ENCODE data around the gene DEPDC1B. TPM values are rescaled to one million over a fixed set of nuclear protein-coding genes. Genes with fewer than 3 reads are reported as not detected.
"Not testable (repeated sequence)": the region's sequence is repeated elsewhere in the genome, so short reads cannot be mapped to it uniquely, and the experiment has no call there.

The DEPDC1B gene
- total RNA-seq, 2 donors from 2014 or later: 5.3 to 7.0 TPM

- DNase-seq (no peak), ATAC-seq (no peak)
- intact Hi-C loops (cut with DNase I, micrococcal nuclease): no loop called here
Measured at GRCh38 chr5:60611099-60611740, 88.7 kb downstream of the DEPDC1B start.

GRCh38 chr5:60604771-60605170 lies 95.2 kb downstream of the DEPDC1B start:
- ATAC-seq: no peak
- intact Hi-C loops (cut with DNase I, micrococcal nuclease): no loop called here
- DNase-seq: no peak

DNA sequence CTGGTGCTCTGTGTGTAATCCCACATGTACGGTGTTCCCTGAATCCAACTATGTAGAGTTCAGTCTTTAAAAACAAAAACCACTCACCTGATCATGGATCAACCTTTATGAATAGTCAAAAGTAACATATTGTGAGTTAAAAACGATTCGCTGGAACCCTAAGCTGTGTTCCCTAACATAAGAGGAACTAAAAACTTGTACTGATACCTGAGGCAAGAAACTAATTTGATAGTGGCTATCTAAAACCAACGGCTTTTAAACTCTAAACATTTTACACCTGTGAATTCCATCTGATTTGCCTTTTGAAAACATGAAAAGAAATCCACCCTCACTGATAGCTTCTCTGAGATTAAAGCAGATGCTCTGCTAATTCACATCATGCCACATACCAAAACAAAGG lies 101.5 kb downstream of the DEPDC1B start:
- DNase-seq: no peak
- intact Hi-C loops (cut with DNase I, micrococcal nuclease): no loop called here
- ATAC-seq: no peak

DNA sequence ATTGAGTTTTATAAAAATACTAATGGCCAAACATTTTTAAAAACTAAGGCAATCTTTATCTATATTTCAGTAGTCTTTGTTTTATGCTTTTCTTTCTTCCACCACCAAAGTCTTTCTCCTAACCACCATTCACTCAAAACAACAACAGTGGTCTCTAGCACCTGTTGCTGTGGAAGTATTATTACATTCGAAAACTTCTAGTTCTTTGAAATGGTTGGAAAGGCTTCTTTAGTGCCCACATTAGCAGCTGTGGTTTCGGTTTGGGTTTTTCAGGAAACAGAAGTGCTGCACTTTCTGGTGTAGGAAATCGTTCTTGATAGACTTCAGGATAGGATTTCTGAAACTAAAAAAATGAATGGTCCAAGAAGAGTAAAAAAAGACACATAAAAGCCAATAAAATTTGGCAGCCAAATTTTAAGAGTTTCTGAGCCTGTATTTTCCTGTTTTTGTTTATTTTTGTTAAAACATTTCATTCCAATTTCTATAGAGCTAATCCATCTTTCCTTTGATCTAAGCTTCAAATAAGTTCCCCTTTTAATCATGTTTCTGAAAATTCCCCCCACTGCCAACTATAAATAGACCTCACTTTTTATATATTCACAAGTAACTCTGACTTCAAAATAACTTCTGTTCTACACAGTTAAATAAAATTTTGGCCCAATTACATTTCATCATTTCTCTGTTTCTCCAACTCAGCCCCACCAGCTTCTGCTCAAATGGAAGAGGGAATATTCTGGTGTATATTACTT lies 102.2 kb downstream of the DEPDC1B start:
- intact Hi-C loops (cut with DNase I, micrococcal nuclease): no loop called here
- ATAC-seq: no peak
- DNase-seq: no peak

GRCh38 chr5:60594715-60595477 lies 105.1 kb downstream of the DEPDC1B start:
- intact Hi-C loops (cut with DNase I, micrococcal nuclease): no loop called here
- ATAC-seq (peak; percentile 87), DNase-seq (peak in 1 of 2 donors; percentile 11)

GRCh38 chr5:60590172-60590571 lies 109.8 kb downstream of the DEPDC1B start:
- no peak for DNase-seq
- ATAC-seq: no peak
- intact Hi-C loops (cut with DNase I, micrococcal nuclease): no loop called here

DNA sequence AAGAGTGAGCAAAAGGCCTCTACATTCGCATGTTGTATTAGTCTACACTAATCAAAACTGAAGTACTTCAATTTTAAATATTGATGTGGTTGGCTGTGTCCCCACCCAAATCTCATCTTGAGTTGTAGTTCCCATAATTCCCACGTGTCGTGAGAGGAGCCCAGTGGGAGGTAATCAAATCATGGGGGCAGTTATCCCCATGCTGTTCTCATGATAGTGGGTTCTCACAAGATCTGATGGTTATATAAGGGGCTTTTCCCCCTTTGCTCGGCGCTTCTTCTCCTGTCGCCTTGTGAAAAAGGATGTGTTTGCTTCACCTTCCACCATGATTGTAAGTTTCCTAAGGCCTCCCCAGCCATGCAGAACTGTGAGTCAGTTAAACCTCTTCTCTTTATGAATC lies 112.7 kb downstream of the DEPDC1B start:
- DNase-seq, ATAC-seq: not testable (repeated sequence)
- intact Hi-C loops (cut with DNase I, micrococcal nuclease): loop anchor here in 1 of 2 donors (5.0 kb wide), 1 partner anchor 775 kb away; no protein-coding TSS in a partner anchor

DNA sequence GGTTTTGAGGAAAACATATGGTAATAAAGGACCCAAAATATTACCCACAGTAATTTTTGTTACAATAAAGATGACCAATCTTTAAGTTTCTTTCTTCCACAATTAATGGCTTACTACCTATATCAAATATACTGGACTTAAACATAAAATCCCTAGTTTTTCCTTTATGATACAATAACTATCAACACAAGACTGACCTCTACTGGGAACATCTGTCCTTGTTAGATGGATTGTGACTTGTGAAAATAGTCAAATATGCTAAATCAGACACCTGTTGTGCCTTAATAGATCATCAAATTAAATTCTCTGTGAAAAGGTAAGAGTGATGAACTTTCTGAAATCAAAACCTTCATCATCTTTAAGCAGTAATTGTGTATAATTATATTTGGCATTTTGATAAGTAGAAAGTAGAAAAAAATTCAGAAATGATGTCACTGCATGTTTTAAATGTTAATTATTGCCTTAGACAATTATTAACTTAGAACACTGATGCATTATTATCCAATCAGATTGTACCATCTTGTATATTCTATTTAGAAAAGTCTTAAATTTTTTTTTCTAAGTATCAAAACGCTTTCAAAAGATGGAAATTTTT lies 113.6 kb downstream of the DEPDC1B start:
- no peak for DNase-seq
- ATAC-seq: peak; percentile 44
- intact Hi-C loops (cut with DNase I, micrococcal nuclease): loop anchor here in 1 of 2 donors (5.0 kb wide), 1 partner anchor 774 kb away; no protein-coding TSS in a partner anchor

- intact Hi-C loops (cut with DNase I, micrococcal nuclease): loop anchor here in 1 of 2 donors (5.0 kb wide), 1 partner anchor 773 kb away; no protein-coding TSS in a partner anchor
- DNase-seq: no peak
- peak; percentile 66 for ATAC-seq
Measured at GRCh38 chr5:60585618-60586017, 114.3 kb downstream of the DEPDC1B start.

GRCh38 chr5:60584304-60584703 lies 115.7 kb downstream of the DEPDC1B start:
- no peak for DNase-seq
- ATAC-seq: no peak
- intact Hi-C loops (cut with DNase I, micrococcal nuclease): no loop called here

- intact Hi-C loops (cut with DNase I, micrococcal nuclease): no loop called here
- no peak for DNase-seq
- ATAC-seq: no peak
Measured at GRCh38 chr5:60583616-60584015, 116.3 kb downstream of the DEPDC1B start.

DNA sequence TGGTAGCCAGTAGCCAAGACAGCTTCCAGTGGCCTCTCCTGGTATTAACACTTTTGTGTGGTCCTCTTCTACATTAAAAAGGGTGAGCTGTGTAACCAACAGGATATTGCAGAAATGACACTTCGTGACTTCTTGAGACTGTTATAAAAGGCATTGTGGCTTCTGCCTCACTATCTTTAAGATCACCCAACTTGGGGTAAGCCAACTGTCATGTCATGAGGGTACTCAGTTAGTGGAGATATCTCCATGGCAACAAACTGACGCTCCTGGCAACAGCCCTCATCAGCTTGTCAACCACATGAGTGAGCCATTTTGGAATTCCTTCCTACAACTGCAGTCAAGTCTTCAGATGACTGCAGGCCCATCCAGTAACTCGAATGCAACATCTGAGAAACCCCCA lies 121.7 kb downstream of the DEPDC1B start:
- intact Hi-C loops (cut with DNase I, micrococcal nuclease): no loop called here
- no peak for DNase-seq
- ATAC-seq: no peak

- ATAC-seq (no peak), DNase-seq (no peak)
- intact Hi-C loops (cut with DNase I, micrococcal nuclease): no loop called here
Measured at GRCh38 chr5:60577116-60577515, 122.8 kb downstream of the DEPDC1B start.

DNA sequence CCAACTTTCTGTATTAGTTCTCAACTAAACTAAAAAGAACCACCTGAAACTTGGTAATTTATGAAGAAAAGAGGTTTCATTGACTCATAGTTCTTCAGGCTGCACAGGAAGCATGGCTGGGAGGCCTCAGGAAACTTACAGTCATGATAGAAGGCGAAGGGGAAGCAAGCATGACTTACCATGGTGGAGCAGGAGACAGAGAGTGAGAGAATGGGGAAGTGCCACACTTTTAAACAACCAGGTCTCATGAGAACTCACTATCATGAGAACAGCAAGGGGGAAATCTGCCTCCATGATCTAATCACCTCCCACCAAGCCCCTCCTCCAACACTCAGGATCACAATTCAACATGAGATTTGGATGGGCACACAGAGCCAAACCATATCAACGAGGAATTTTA lies 123.5 kb downstream of the DEPDC1B start:
- DNase-seq: no peak
- ATAC-seq: no peak
- intact Hi-C loops (cut with DNase I, micrococcal nuclease): no loop called here

DNA sequence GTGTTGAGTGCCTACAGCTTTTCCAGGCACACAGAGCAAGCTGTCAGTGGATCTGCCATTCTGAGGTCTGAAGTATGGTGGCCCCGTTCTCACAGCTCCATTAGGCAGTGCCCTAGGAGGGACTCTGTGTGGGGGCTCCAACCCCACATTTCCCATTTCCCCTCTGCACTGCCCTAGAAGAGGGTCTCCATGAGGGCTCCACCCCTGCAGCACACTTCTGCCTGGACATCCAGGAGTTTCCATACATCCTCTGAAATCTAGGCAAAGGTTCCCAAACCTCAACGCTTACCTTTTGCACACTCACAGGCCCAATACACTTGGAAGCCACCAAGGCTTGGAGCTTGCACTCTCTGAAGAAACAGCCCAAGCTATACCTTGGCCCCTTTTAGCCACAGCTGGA lies 131.3 kb downstream of the DEPDC1B start:
- intact Hi-C loops (cut with DNase I, micrococcal nuclease): no loop called here
- DNase-seq (no peak), ATAC-seq (no peak)

DNA sequence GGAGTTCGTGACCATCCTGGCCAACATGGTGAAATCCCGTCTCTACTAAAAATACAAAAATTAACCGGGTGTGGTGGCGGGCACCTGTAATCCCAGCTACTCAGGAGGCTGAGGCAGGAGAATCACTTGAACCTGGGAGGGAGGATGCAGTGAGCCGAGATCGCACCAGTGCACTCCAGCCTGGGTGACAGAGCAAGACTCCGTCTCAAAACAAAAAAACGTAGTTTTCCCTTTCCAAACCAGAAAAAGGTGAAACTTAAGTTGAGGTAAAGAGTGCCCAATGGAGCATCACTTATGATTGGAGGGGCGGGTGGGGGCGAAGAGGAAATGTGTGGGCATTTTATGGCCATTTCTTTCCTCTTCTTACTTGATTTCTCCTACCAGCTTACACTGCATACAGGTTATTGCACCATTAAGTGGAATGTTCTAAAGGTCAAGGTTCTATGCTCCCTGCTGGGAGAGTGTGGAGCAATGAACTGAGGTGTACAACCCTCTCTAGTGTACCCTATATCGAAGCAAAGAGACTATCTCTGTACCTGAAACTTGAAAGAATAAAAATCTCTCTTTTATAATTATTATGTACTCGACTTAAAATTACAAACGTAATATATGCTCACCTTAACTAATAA lies 136.2 kb downstream of the DEPDC1B start:
- ATAC-seq (peak; percentile 44), DNase-seq (no peak)
- intact Hi-C loops (cut with DNase I, micrococcal nuclease): no loop called here

DNA sequence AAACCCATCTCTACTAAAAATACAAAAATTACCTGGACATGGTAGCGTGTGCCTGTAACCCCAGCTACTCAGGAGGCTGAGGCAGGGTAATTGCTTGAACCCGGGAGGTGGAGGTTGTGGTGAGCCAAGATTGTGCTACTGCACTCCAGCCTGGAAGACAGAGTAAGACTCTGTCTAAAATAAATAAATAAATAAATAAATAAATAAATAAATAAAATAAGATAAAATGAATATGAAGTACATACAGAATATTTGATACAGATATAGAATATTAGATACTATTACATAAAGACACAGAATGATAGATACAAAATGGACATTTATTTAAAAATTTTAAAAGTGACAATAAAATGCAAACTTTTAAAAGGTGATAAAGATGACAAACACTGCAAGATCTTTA lies 146.7 kb downstream of the DEPDC1B start:
- intact Hi-C loops (cut with DNase I, micrococcal nuclease); DNase-seq; ATAC-seq: not testable (repeated sequence)

GRCh38 chr5:60551829-60552228 lies 148.1 kb downstream of the DEPDC1B start:
- ATAC-seq: no peak
- no peak for DNase-seq
- intact Hi-C loops (cut with DNase I, micrococcal nuclease): no loop called here

- no peak for ATAC-seq
- no peak for DNase-seq
- intact Hi-C loops (cut with DNase I, micrococcal nuclease): no loop called here
Measured at GRCh38 chr5:60551250-60551649, 148.7 kb downstream of the DEPDC1B start.

Measured in left colon (tissue), 2 donors.